GM12872 (cell line): ENCODE results near the gene RTL10.

Source experiments
- CTCF ChIP-seq: IDR thresholded peaks from 3 replicates; pipeline ENCODE4 v1.5.1; 2011; ENCODE audit warnings: low read depth, mild to moderate bottlenecking, low read length, moderate library complexity; ENCODE audit not compliant: insufficient read depth

The RTL10 gene

GRCh38 chr22:19831016-19831415, 23.7 kb downstream of the RTL10 start:
- TF ChIP-seq CTCF: no peak

- TF ChIP-seq CTCF: no peak
These were observed 26.7 kb downstream of the RTL10 start for GRCh38 chr22:19828035-19828401.

- TF ChIP-seq CTCF: no peak
These were observed 27.2 kb downstream of the RTL10 start for GRCh38 chr22:19827341-19828034.

GRCh38 chr22:19826619-19826950, 28.1 kb downstream of the RTL10 start:
- no peak for TF ChIP-seq CTCF

- TF ChIP-seq CTCF: no peak
These were observed 28.6 kb downstream of the RTL10 start for GRCh38 chr22:19825904-19826618.

- TF ChIP-seq CTCF: no peak
These were observed 29.7 kb downstream of the RTL10 start for GRCh38 chr22:19824926-19825339.

GRCh38 chr22:19824212-19824925, 30.3 kb downstream of the RTL10 start:
- no peak for TF ChIP-seq CTCF
